Heart right ventricle (tissue), 16 donors: ENCODE data around the gene AP1B1. TPM values are rescaled to one million over a fixed set of nuclear protein-coding genes. Genes with fewer than 3 reads are reported as not detected.

Experiments
- ATAC-seq, 8 donors: fragments of 200-7000 bp; cut with Tn5 transposase; one replicate each; pipeline ENCODE4 v1.9.1; 2020; ENCODE audit warnings: mild to moderate bottlenecking in 8 of 8, moderate library complexity in 8 of 8, moderate number of reproducible peaks in 1 of 8
- DNase-seq, 2 donors: peaks; one replicate each; pipeline ENCODE4 v3.0.0-alpha.2; 2020
- H3K27ac ChIP-seq, 10 donors: fragments of 200-600 bp; sonication (generic) in 2 of 10; one replicate each; pipeline versions ENCODE4 v1.5.0 to v1.8.0; 2020 to 2022; ENCODE audit warnings: mild to moderate bottlenecking in 3 of 10
- H3K27me3 ChIP-seq, 7 donors: fragments of 200-600 bp; one replicate each; pipeline ENCODE4 v1.8.0; 2021 to 2022; ENCODE audit warnings: mild to moderate bottlenecking in 2 of 7
- H3K36me3 ChIP-seq, 9 donors: fragments of 200-600 bp; sonication (generic) in 1 of 9; one replicate each; pipeline versions ENCODE4 v1.5.0 to v1.8.0; 2020 to 2022; ENCODE audit warnings: mild to moderate bottlenecking in 2 of 9
- H3K4me1 ChIP-seq, 9 donors: fragments of 200-600 bp; sonication (generic) in 1 of 9; one replicate each; pipeline versions ENCODE4 v1.5.0 to v1.8.0; 2020 to 2022; ENCODE audit warnings: mild to moderate bottlenecking in 4 of 9
- H3K4me3 ChIP-seq, 10 donors: fragments of 200-600 bp; sonication (generic) in 2 of 10; one replicate each; pipeline versions ENCODE4 v1.5.0 to v1.8.0; 2020 to 2022; ENCODE audit warnings: mild to moderate bottlenecking in 7 of 10, moderate library complexity in 2 of 10
- H3K9me3 ChIP-seq, 11 donors: fragments of 200-600 bp in 10 of 11; sonication (generic) in 2 of 11; one replicate each; pipeline versions ENCODE4 v1.5.0 to v1.8.0; 2013 to 2022; ENCODE audit warnings: mild to moderate bottlenecking in 2 of 11, control low read depth in 1 of 11, moderate library complexity in 1 of 11
- CTCF ChIP-seq, 9 donors: fragments of 200-600 bp; sonication (generic) in 2 of 9; IDR thresholded peaks; one replicate each; pipeline versions ENCODE4 v1.5.0 to v1.8.0; 2021 to 2022; ENCODE audit warnings: antibody characterized with exemption in 9 of 9, mild to moderate bottlenecking in 5 of 9, moderate library complexity in 1 of 9
- WGBS, 2 donors: extraction: QIAGEN DNeasy Blood & Tissue Kit; methylation state at CpG; one replicate each; pipeline ENCODE4 v1.1.7; 2013; ENCODE audit warnings: inconsistent platforms in 1 of 2; 5-methylcytosine and 5-hydroxymethylcytosine counted together
- intact Hi-C, 10 donors: fragments of 100-400 bp; cut with DNase I; formaldehyde crosslinking; loops; one replicate each; pipeline versions ENCODE4 v1.11.1 to v1.14.2; 2022
- polyA plus RNA-seq, 2 donors: library from polyadenylated mRNA; stranded (reverse); fragments of 200-250 nt; gene quantifications; one replicate each; pipeline ENCODE4 v1.2.3, GENCODE V29; 2013
- total RNA-seq, 10 donors: library from RNA; stranded (reverse); fragmentation: NEBNext Ultra II Directional in 3 of 10; extraction: Animal tissue kit (Norgen Biotek cat#: 25700) in 3 of 10; gene quantifications; one replicate each; pipeline versions ENCODE4 v1.2.1 to v1.2.4, GENCODE V29; 2021 to 2023
- donor health status: Arrhythmogenic right ventricular cardiomyopathy.
- donor health status: ischemic (EF 13 %, LVEDD 7.1; RV severe dilation, severe dysfunction).
- donor health status: healthy with polysubstance abuse.
- donor health status: DM: no; HTN: yes; CAD: no.
- donor health status: DM: no; HTN: no; CAD: no.
- donor health status: ischemic (EF 25% LVEDD 6.9; RV normal size, moderate dysfunction).
- donor health status: ischemic (EF 25% LVEDD 5.7; RV mildly dilated, moderate dysfunction).
- donor health status: healthy.
- donor health status: DM: yes; HTN: yes; CAD: no.
- donor health status: Ischemic cardiomyopathy.
- donor health status: ischemic (EF 35%, LVEDD 5.7; RV mildly dilated, moderate dysfunction).
- donor health status: nonischemic (EF 11% LVEDD 7.7; RV severe dilation, severe dysfunction).
- donor health status: DM: yes; HTN: yes; CAD: no.
- donor health status: PGD.
- donor health status: ischemic (EF 29% LVEDD 5.4; RV normal size, mild dysfunction).
- donor health status: nonischemic (EF 23%, LVEDD 6.1; RV moderate dilation, normal function).

Gene AP1B1
- total and polyA plus RNA-seq, 12 donors, result 18.4 to 51.5 (median 29.0) TPM

DNA sequence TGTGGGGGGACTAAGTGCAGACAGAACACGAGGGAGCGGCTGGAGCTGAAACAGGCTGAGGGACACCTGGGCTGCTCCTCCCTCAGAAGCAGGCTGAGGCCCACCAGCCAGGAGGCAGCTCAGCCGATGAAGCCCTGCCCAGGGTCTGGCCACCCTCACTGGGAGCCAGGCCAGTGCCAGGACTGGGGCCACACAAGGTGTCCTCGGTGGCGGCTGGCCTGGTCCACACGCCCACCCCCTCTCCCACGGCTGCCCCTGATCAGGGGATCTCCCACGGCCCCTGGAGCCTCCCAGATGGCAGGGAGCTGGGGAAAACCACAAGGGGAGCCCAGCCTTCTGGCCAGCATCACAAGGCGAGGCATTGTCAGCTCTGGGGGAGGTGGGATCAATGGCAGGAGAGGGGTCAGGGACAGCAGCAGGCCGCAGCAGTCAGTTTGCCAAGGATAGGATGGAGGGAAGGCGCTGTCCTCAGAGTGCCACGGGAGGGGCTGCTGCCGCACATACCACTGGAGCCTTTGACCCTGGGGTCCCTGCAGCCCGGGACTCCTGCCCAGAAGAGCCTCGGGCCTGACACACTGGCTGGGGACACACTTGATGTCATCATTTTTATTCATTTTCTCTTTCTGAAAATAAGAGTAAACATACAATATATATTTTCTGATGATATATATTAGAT, 61.1 kb downstream of the AP1B1 start:
- ATAC-seq, result peak in 2 of 8 donors; percentile 3 to 10

DNA sequence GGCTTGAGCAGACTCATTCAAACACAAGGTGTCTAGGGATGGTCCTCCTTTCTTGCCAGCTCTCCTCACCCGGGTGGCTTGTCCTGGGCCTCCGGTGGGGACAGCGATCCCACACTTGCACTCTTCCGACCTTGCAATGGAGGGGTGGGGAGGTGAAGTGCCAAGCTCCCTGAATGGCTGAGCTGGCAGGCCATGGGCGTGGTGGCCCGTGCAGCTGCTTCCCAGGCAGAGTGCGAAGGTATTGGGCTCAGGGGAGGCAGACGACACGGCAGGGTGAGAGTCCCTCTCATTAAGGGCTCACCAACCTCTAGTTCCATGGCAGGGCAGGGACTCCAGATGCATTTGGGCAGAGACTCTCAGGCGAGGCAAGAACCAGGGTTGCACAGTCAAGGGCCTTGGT, 61.9 kb downstream of the AP1B1 start:
- no peak for ATAC-seq
- Histone ChIP-seq H3K36me3 (peaks cover 0 to 56% (median 27%) of the 10 kb centered on the region in 9 donors), H3K27me3 (no peaks in the 10 kb centered on the region), H3K4me1 (peaks cover 0 to 14% (median 10%) of the 10 kb centered on the region in 9 donors), H3K9me3 (no peaks in the 10 kb centered on the region), H3K4me3 (no peak overlapping the region), H3K27ac (no peak overlapping the region)
- DNase-seq, result no peak
- intact Hi-C loops, result no loop called here
- no peak for TF ChIP-seq CTCF (IDR thresholded peaks at IDR 0.05)
- WGBS, 2 donors, result 93 to 96% methylated on average over 10 of the region's 10 CpGs

More for the DNA sequence above, 61.1 kb downstream of the AP1B1 start:
- DNase-seq, result no peak
- Histone ChIP-seq H3K36me3 (peaks cover 0 to 63% (median 27%) of the 10 kb centered on the region in 9 donors), H3K9me3 (no peaks in the 10 kb centered on the region), H3K27me3 (no peaks in the 10 kb centered on the region), H3K4me1 (peaks cover 0 to 14% (median 10%) of the 10 kb centered on the region in 9 donors), H3K4me3 (no peak overlapping the region), H3K27ac (no peak overlapping the region)
- intact Hi-C loops, result no loop called here
- no peak for TF ChIP-seq CTCF (IDR thresholded peaks at IDR 0.05)
- 84 to 91% methylated on average over 15 of the region's 15 CpGs for WGBS, 2 donors

DNA sequence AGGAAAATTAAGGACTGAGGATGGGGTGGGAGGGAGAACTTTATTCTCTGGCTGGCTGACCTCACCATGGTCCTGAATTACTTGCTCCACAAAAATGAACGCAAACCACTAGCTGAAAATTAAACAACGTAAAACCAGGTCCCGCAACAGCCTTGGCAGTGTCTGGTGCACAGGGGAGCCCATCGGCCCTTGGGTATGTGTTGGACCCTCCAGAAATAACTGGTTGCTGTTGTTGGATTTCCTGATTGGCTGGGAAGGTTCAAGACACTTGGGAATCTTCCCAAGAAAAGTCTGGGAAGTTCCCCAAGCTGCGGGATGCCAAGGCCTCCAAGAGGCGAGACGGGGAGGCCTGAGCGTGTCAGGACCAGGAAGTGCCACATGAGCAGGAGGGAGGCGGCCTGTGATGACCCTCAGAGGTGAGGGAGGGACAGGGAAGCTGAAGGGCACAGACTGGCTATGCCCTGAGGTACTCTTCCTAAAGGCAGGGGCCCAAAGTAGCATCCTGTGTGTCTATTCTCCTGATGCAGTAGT, 62.5 kb downstream of the AP1B1 start:
- TF ChIP-seq CTCF (IDR thresholded peaks at IDR 0.05), result no peak
- no peak for DNase-seq
- no peak overlapping the region for H3K27ac ChIP-seq
- no peak overlapping the region for H3K4me3 ChIP-seq
- intact Hi-C loops, result no loop called here
- peak in 1 of 8 donors; percentile 8 for ATAC-seq
- H3K9me3 ChIP-seq, result no peaks in the 10 kb centered on the region
- H3K4me1 ChIP-seq, result peaks cover 0 to 10% (median 5%) of the 10 kb centered on the region in 9 donors
- peaks cover 0 to 49% (median 27%) of the 10 kb centered on the region in 9 donors for H3K36me3 ChIP-seq
- 55 to 58% methylated on average over 9 of the region's 9 CpGs for WGBS, 2 donors
- H3K27me3 ChIP-seq, result no peaks in the 10 kb centered on the region

- peaks cover 0 to 5% (median 0%) of the 10 kb centered on the region in 9 donors for H3K4me1 ChIP-seq
- ATAC-seq, result no peak
- no peaks in the 10 kb centered on the region for H3K27me3 ChIP-seq
- H3K9me3 ChIP-seq, result no peaks in the 10 kb centered on the region
- H3K4me3 ChIP-seq, result no peak overlapping the region
- intact Hi-C loops, result no loop called here
- no peak for DNase-seq
- peaks cover 0 to 44% (median 26%) of the 10 kb centered on the region in 9 donors for H3K36me3 ChIP-seq
- H3K27ac ChIP-seq, result no peak overlapping the region
- WGBS, 2 donors, result 83 to 84% methylated on average over 8 of the region's 8 CpGs
- no peak for TF ChIP-seq CTCF (IDR thresholded peaks at IDR 0.05)
Measured at GRCh38 chr22:29325356-29325755, 63.0 kb downstream of the AP1B1 start.
